Measurements from ENCODE around the gene DNAJC6.

DNAJC6 gene

GRCh38 chr1:65412256-65412983 lies 103.1 kb downstream of the DNAJC6 start:
- H3K4me3 ChIP-seq (ENCODE audit: low read depth, low read length) = no peak overlapping the region
- TF ChIP-seq CTCF (IDR thresholded peaks at IDR 0.05; ENCODE audit: control insufficient read depth, extremely low read depth, insufficient read depth) = no peak
- DNase-seq (ENCODE audit: low read depth) = no peak

GRCh38 chr1:65412984-65413375 lies 103.6 kb downstream of the DNAJC6 start:
- H3K4me3 ChIP-seq (ENCODE audit: low read depth, low read length) = no peak overlapping the region
- no peak for DNase-seq (ENCODE audit: low read depth)
- no peak for TF ChIP-seq CTCF (IDR thresholded peaks at IDR 0.05; ENCODE audit: control insufficient read depth, extremely low read depth, insufficient read depth)

GRCh38 chr1:65414538-65414937 lies 105.2 kb downstream of the DNAJC6 start:
- TF ChIP-seq CTCF (IDR thresholded peaks at IDR 0.05; ENCODE audit: control insufficient read depth, extremely low read depth, insufficient read depth) = no peak
- H3K4me3 ChIP-seq (ENCODE audit: low read depth, low read length) = no peak overlapping the region
- DNase-seq (ENCODE audit: low read depth) = no peak

- no peak for TF ChIP-seq CTCF (IDR thresholded peaks at IDR 0.05; ENCODE audit: control insufficient read depth, extremely low read depth, insufficient read depth)
- DNase-seq (ENCODE audit: low read depth) = no peak
- H3K4me3 ChIP-seq (ENCODE audit: low read depth, low read length) = no peak overlapping the region
These were observed 107.4 kb downstream of the DNAJC6 start for GRCh38 chr1:65416767-65417166.

GRCh38 chr1:65417729-65418128 lies 108.4 kb downstream of the DNAJC6 start:
- no peak for DNase-seq (ENCODE audit: low read depth)
- no peak overlapping the region for H3K4me3 ChIP-seq (ENCODE audit: low read depth, low read length)
- no peak for TF ChIP-seq CTCF (IDR thresholded peaks at IDR 0.05; ENCODE audit: control insufficient read depth, extremely low read depth, insufficient read depth)

- TF ChIP-seq CTCF (IDR thresholded peaks at IDR 0.05; ENCODE audit: control insufficient read depth, extremely low read depth, insufficient read depth) = no peak
- no peak overlapping the region for H3K4me3 ChIP-seq (ENCODE audit: low read depth, low read length)
- no peak for DNase-seq (ENCODE audit: low read depth)
These were observed 109.3 kb downstream of the DNAJC6 start for GRCh38 chr1:65418522-65419185.

Data from LNCaP clone FGC (cell line).